Measurements from ENCODE around the gene DYNLRB2.

The DYNLRB2 gene

GRCh38 chr16:80540516-80541305 is at the start of gene DYNLRB2:
DYNLRB2 (plus strand) TSS chr16:80540993; CDS start chr16:80541077, 84 bp downstream.
- peak; percentile 73 to 83 (median 82) for DNase-seq (ENCODE audit: low read depth in 4 of 4, low spot score in 1 of 4)

GRCh38 chr16:80500116-80500859 is 40.5 kb upstream of the DYNLRB2 start:
- no peak for DNase-seq (ENCODE audit: low read depth in 4 of 4, low spot score in 1 of 4)

- no peak for DNase-seq (ENCODE audit: low read depth in 4 of 4, low spot score in 1 of 4)
Observed at GRCh38 chr16:80500961-80501525, 39.8 kb upstream of the DYNLRB2 start.

GRCh38 chr16:80503107-80503506 is 37.7 kb upstream of the DYNLRB2 start:
- no peak for DNase-seq (ENCODE audit: low read depth in 4 of 4, low spot score in 1 of 4)

- DNase-seq (ENCODE audit: low read depth in 4 of 4, low spot score in 1 of 4), result no peak
Observed at GRCh38 chr16:80507538-80507937, 33.3 kb upstream of the DYNLRB2 start.

GRCh38 chr16:80509872-80510271 is 30.9 kb upstream of the DYNLRB2 start:
- DNase-seq (ENCODE audit: low read depth in 4 of 4, low spot score in 1 of 4), result no peak

GRCh38 chr16:80511824-80512592 is 28.8 kb upstream of the DYNLRB2 start:
- no peak for DNase-seq (ENCODE audit: low read depth in 4 of 4, low spot score in 1 of 4)

- DNase-seq (ENCODE audit: low read depth in 4 of 4, low spot score in 1 of 4), result no peak
Observed at GRCh38 chr16:80512593-80512853, 28.3 kb upstream of the DYNLRB2 start.

- DNase-seq (ENCODE audit: low read depth in 4 of 4, low spot score in 1 of 4), result no peak
Observed at GRCh38 chr16:80515374-80515773, 25.4 kb upstream of the DYNLRB2 start.

- DNase-seq (ENCODE audit: low read depth in 4 of 4, low spot score in 1 of 4), result no peak
Observed at GRCh38 chr16:80517846-80518245, 22.9 kb upstream of the DYNLRB2 start.

GRCh38 chr16:80518436-80518835 is 22.4 kb upstream of the DYNLRB2 start:
- no peak for DNase-seq (ENCODE audit: low read depth in 4 of 4, low spot score in 1 of 4)

GRCh38 chr16:80519189-80519588 is 21.6 kb upstream of the DYNLRB2 start:
- DNase-seq (ENCODE audit: low read depth in 4 of 4, low spot score in 1 of 4), result no peak

- DNase-seq (ENCODE audit: low read depth in 4 of 4, low spot score in 1 of 4), result no peak
Observed at GRCh38 chr16:80525420-80525819, 15.4 kb upstream of the DYNLRB2 start.

GRCh38 chr16:80526418-80527061 is 14.3 kb upstream of the DYNLRB2 start:
- DNase-seq (ENCODE audit: low read depth in 4 of 4, low spot score in 1 of 4), result peak; percentile 20 to 36 (median 32)

- DNase-seq (ENCODE audit: low read depth in 4 of 4, low spot score in 1 of 4), result peak; percentile 13 to 43 (median 22)
Observed at GRCh38 chr16:80527297-80527696, 13.5 kb upstream of the DYNLRB2 start.

- DNase-seq (ENCODE audit: low read depth in 4 of 4, low spot score in 1 of 4), result no peak
Observed at GRCh38 chr16:80530479-80530878, 10.3 kb upstream of the DYNLRB2 start.

GRCh38 chr16:80536238-80536637 is 4.6 kb upstream of the DYNLRB2 start:
- DNase-seq (ENCODE audit: low read depth in 4 of 4, low spot score in 1 of 4), result no peak

GRCh38 chr16:80541306-80541694 is 507 bp downstream of the DYNLRB2 start:
- DNase-seq (ENCODE audit: low read depth in 4 of 4, low spot score in 1 of 4), result no peak

- no peak for DNase-seq (ENCODE audit: low read depth in 4 of 4, low spot score in 1 of 4)
Observed at GRCh38 chr16:80543162-80543561, 2.4 kb downstream of the DYNLRB2 start.

GRCh38 chr16:80544326-80544725 is 3.5 kb downstream of the DYNLRB2 start:
- no peak for DNase-seq (ENCODE audit: low read depth in 4 of 4, low spot score in 1 of 4)

GRCh38 chr16:80546249-80546648 is 5.5 kb downstream of the DYNLRB2 start:
- no peak for DNase-seq (ENCODE audit: low read depth in 4 of 4, low spot score in 1 of 4)
